Measurements from ENCODE around the gene TBC1D22A. TPM values are rescaled to one million over a fixed set of nuclear protein-coding genes. Genes with fewer than 3 reads are reported as not detected.

Gene TBC1D22A
- total and polyA plus RNA-seq, 2 donors = 11.8 to 25.7 TPM

DNA sequence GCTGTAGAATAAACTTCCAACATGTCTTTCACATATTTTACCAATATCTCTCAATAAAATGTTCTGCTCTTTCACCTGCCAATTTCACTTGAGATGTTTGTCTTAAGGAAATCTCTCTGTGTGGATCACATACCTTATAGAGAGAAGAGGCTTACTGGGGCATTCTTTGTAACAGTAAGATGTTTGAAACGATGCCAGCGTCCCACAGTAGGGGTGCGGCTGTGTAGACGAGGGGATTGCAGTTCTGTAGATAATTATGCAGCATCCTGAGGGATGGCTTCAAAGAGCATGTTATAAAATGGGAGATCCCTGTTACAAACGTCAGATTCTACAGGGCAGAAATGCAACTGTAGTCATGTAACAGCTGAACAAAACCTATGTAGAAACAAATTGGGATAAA lies 200.0 kb downstream of the TBC1D22A start:
- H3K4me1 ChIP-seq (ENCODE audit: control insufficient read depth in 2 of 2, insufficient read depth in 2 of 2, low read length in 2 of 2) = peaks cover 15 to 30% of the 10 kb centered on the region in 2 donors
- 87% methylated on average over 5 of the region's 5 CpGs for WGBS
- no peaks in the 10 kb centered on the region for H3K9me3 ChIP-seq (ENCODE audit: control insufficient read depth in 2 of 2, insufficient read depth in 1 of 2, low read length in 1 of 2)
- no peak overlapping the region for H3K4me3 ChIP-seq (ENCODE audit: low read length in 2 of 2)
- no peak for DNase-seq (ENCODE audit: low read depth in 6 of 9, low spot score in 9 of 9)
- no peaks in the 10 kb centered on the region for H3K36me3 ChIP-seq (ENCODE audit: control insufficient read depth in 2 of 2, insufficient read depth in 2 of 2, low read length in 1 of 2)
- no peak overlapping the region for H3K27ac ChIP-seq (ENCODE audit: low read depth in 1 of 2, low read length in 1 of 2)
- no peaks in the 10 kb centered on the region for H3K27me3 ChIP-seq (ENCODE audit: control insufficient read depth in 2 of 2, insufficient read depth in 1 of 2, low read length in 1 of 2)

DNA sequence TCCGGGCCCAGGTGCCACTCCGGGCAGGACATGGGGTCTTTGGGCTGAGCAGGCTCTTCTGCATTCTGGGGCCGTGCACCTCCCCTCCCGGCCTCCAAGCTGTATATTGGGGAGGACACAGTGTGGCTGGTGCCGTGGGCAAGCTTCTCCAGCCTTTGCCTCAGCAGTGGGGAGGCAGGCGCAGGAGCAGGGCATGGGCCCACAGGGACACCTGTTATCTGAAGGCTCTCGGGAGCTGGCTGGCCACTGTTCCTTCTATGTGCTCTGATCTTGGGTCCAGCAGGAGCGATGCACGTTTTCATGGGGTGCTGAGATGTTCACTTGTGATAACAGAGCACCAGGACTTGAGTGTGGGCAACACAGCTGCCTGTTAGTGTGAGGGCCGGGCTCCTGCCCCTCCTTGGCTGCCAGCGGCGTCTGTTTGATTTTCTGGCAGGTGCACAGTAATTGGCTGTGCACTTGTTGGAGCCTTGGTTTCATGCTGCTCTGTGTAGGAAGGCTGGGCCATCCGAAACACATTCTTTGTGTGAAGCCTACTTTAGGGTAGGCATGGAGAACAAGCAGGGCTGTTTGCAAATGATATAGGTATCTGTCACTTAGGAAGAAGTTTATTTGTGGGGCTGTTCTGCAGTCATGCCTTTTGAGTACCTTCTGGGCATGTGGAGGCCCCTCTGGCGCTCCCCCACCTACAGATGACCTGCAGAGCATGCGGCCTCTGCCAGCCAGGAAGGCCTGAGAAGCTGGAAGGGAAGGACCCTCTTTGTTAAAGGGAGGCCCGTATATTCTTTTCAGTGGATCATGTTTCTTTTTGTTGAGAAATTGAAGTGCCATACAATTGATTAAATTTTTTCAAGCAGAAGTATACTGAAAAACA lies 201.5 kb downstream of the TBC1D22A start:
- Histone ChIP-seq H3K27me3 (ENCODE audit: control insufficient read depth in 2 of 2, insufficient read depth in 1 of 2, low read length in 1 of 2) (no peaks in the 10 kb centered on the region), H3K4me3 (ENCODE audit: low read length in 2 of 2) (no peak overlapping the region), H3K4me1 (ENCODE audit: control insufficient read depth in 2 of 2, insufficient read depth in 2 of 2, low read length in 2 of 2) (peaks cover 15 to 29% of the 10 kb centered on the region in 2 donors), H3K36me3 (ENCODE audit: control insufficient read depth in 2 of 2, insufficient read depth in 2 of 2, low read length in 1 of 2) (no peaks in the 10 kb centered on the region), H3K9me3 (ENCODE audit: control insufficient read depth in 2 of 2, insufficient read depth in 1 of 2, low read length in 1 of 2) (no peaks in the 10 kb centered on the region), H3K27ac (ENCODE audit: low read depth in 1 of 2, low read length in 1 of 2) (peak overlapping the region in 1 of 2 donors; percentile 37)
- 64% methylated on average over 16 of the region's 16 CpGs for WGBS
- peak in 6 of 9 donors; percentile 29 to 76 (median 42) for DNase-seq (ENCODE audit: low read depth in 6 of 9, low spot score in 9 of 9)

DNA sequence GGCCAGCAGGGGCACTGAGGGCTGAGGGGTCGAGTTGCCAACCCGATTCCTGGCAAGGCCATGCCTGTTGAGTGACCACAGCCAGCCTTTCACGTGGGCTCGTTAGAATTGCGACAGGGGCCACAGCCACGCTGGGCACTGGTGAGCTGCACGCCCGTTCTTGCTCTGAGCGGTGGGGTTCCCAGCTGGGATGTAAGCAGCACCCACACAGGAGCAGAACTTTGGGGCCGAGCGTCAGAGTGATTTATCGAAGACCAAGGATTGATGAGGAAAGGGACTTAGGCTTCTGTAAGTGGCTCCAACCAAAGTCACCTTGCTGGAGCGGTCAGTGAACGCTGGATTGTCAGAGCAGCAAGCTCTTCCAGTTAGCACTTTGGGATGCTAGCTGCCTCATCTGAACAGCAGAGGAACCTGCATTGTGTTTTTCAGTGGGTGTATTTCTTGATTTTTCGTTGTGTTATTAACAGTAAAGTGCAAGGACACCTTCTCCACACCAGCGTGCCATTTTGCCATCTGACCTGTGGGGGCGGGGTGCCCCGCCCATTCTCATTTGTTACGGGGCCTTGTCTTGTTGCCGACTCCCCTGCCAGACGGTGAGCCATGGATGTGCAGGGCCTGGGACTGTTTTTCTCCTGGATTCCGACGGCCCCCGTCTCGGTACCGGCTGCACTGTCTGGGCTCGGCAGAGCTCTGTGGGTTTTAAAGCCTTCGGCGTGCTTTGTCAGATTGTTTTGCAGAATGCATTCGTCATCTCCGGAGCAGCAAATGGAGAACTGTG lies 202.5 kb downstream of the TBC1D22A start:
- H3K4me1 ChIP-seq (ENCODE audit: control insufficient read depth in 2 of 2, insufficient read depth in 2 of 2, low read length in 2 of 2) = peaks cover 15 to 29% of the 10 kb centered on the region in 2 donors
- no peaks in the 10 kb centered on the region for H3K27me3 ChIP-seq (ENCODE audit: control insufficient read depth in 2 of 2, insufficient read depth in 1 of 2, low read length in 1 of 2)
- DNase-seq (ENCODE audit: low read depth in 6 of 9, low spot score in 9 of 9) = no peak
- no peaks in the 10 kb centered on the region for H3K9me3 ChIP-seq (ENCODE audit: control insufficient read depth in 2 of 2, insufficient read depth in 1 of 2, low read length in 1 of 2)
- H3K4me3 ChIP-seq (ENCODE audit: low read length in 2 of 2) = no peak overlapping the region
- H3K36me3 ChIP-seq (ENCODE audit: control insufficient read depth in 2 of 2, insufficient read depth in 2 of 2, low read length in 1 of 2) = no peaks in the 10 kb centered on the region
- H3K27ac ChIP-seq (ENCODE audit: low read depth in 1 of 2, low read length in 1 of 2) = no peak overlapping the region
- WGBS = 96% methylated on average over 31 of the region's 31 CpGs

DNA sequence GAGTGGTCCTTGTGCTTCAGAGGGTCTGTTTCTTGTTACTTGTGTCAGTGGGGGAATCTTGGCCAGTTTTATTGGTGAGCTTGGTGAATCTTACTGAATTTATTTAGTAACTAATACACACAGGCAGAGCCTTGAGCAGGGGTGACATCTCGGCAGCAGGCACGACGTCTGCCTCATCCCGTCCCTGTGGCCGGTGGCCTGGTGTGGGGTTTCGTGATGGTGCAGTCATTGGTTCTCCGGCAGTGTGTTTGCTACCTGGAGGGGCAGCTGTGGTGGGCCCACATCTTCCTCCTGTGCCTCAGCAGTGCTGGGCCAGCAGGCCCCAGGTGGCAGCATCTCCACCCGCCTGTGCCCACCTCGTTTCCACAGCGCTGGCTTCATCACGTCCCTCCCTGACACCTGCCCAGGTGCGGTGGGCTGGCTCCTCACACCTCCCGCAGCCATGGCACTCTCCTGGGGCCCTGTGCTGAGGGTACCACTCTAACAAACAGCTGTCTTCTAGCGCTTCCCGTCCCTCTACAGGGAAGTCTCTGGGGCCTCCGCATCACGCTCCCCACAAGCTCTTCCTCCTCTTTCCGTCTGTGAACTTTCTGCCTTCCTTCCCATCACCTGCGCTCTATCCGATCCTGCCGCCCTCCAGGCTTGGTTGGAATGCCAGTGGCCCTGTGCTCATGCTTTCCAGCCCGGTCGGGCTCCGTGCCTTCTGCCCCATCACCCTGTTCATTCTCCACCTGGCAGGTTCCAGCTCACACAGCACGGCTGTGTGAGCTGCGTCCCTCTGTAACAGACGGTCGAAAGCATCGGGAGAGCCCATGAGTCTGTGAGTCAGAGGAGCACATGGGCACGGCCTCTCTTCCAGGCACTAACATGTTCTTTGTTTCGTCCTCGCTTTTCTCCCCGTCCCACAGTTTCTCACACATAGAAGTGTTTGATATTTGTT lies 203.4 kb downstream of the TBC1D22A start:
- no peak overlapping the region for H3K27ac ChIP-seq (ENCODE audit: low read depth in 1 of 2, low read length in 1 of 2)

GRCh38 chr22:46966495-46966845 lies 204.0 kb downstream of the TBC1D22A start:
- 97% methylated on average over 4 of the region's 4 CpGs for WGBS
- H3K27ac ChIP-seq (ENCODE audit: low read depth in 1 of 2, low read length in 1 of 2) = no peak overlapping the region
- H3K4me1 ChIP-seq (ENCODE audit: control insufficient read depth in 2 of 2, insufficient read depth in 2 of 2, low read length in 2 of 2) = peaks cover 15 to 32% of the 10 kb centered on the region in 2 donors
- no peaks in the 10 kb centered on the region for H3K9me3 ChIP-seq (ENCODE audit: control insufficient read depth in 2 of 2, insufficient read depth in 1 of 2, low read length in 1 of 2)
- no peaks in the 10 kb centered on the region for H3K27me3 ChIP-seq (ENCODE audit: control insufficient read depth in 2 of 2, insufficient read depth in 1 of 2, low read length in 1 of 2)
- DNase-seq (ENCODE audit: low read depth in 6 of 9, low spot score in 9 of 9) = no peak
- H3K4me3 ChIP-seq (ENCODE audit: low read length in 2 of 2) = no peak overlapping the region
- H3K36me3 ChIP-seq (ENCODE audit: control insufficient read depth in 2 of 2, insufficient read depth in 2 of 2, low read length in 1 of 2) = no peaks in the 10 kb centered on the region

More for the DNA sequence above, 203.4 kb downstream of the TBC1D22A start:
- H3K9me3 ChIP-seq (ENCODE audit: control insufficient read depth in 2 of 2, insufficient read depth in 1 of 2, low read length in 1 of 2) = no peaks in the 10 kb centered on the region
- H3K36me3 ChIP-seq (ENCODE audit: control insufficient read depth in 2 of 2, insufficient read depth in 2 of 2, low read length in 1 of 2) = no peaks in the 10 kb centered on the region
- H3K4me1 ChIP-seq (ENCODE audit: control insufficient read depth in 2 of 2, insufficient read depth in 2 of 2, low read length in 2 of 2) = peaks cover 15 to 31% of the 10 kb centered on the region in 2 donors
- no peak overlapping the region for H3K4me3 ChIP-seq (ENCODE audit: low read length in 2 of 2)
- whole genome bisulfite sequencing = 95% methylated on average over 33 of the region's 33 CpGs
- no peak for DNase-seq (ENCODE audit: low read depth in 6 of 9, low spot score in 9 of 9)
- H3K27me3 ChIP-seq (ENCODE audit: control insufficient read depth in 2 of 2, insufficient read depth in 1 of 2, low read length in 1 of 2) = no peaks in the 10 kb centered on the region

- 98% methylated on average over 16 of the region's 16 CpGs for WGBS
- DNase-seq (ENCODE audit: low read depth in 6 of 9, low spot score in 9 of 9) = no peak
- Histone ChIP-seq H3K36me3 (ENCODE audit: control insufficient read depth in 2 of 2, insufficient read depth in 2 of 2, low read length in 1 of 2) (no peaks in the 10 kb centered on the region), H3K27me3 (ENCODE audit: control insufficient read depth in 2 of 2, insufficient read depth in 1 of 2, low read length in 1 of 2) (no peaks in the 10 kb centered on the region), H3K4me1 (ENCODE audit: control insufficient read depth in 2 of 2, insufficient read depth in 2 of 2, low read length in 2 of 2) (peaks cover 11 to 32% of the 10 kb centered on the region in 2 donors), H3K9me3 (ENCODE audit: control insufficient read depth in 2 of 2, insufficient read depth in 1 of 2, low read length in 1 of 2) (no peaks in the 10 kb centered on the region), H3K4me3 (ENCODE audit: low read length in 2 of 2) (no peak overlapping the region), H3K27ac (ENCODE audit: low read depth in 1 of 2, low read length in 1 of 2) (no peak overlapping the region)
Measured at GRCh38 chr22:46966846-46967245, 204.4 kb downstream of the TBC1D22A start.

DNA sequence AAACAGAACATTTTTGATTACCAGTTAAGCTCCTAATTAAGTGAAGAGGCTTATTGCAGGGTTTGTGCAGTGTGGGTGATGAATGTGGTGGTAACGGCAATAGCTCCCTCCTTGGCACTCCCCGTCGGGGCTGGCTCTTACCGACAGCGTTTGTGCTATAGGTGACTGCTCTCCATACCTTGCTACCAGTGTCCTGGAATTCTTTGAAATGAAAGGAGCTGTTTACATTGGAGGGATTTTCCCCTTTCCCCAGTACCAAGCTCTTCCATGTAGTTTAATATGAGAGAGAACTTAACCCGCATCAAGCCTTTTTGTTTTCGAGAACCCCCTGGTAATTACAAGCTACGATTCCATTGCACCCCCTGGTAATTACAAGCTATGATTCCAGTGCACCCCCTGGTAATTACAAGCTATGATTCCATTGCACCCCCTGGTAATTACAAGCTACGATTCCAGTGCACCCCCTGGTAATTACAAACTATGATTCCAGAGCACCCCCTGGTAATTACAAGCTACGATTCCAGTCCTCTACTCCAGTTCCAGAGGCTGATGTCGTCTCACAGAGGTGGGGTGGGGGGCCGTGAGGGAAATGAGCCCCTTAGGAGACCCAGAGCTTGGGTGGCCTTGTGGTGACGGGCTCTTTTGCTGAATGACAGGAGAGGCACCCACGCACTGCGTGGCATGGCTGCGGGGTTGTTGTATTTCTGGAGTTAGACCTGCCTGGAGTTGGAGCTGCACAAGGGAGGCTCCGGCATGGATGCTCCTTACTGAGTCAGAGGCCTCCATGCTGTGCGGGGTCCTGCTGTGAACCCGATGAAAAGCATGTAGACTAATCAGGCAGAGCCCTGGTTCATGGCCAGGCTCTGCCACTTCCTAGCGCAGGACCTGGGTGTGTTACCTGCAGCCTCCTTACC lies 205.3 kb downstream of the TBC1D22A start:
- no peak overlapping the region for H3K27ac ChIP-seq (ENCODE audit: low read depth in 1 of 2, low read length in 1 of 2)
- no peaks in the 10 kb centered on the region for H3K36me3 ChIP-seq (ENCODE audit: control insufficient read depth in 2 of 2, insufficient read depth in 2 of 2, low read length in 1 of 2)
- no peak for DNase-seq (ENCODE audit: low read depth in 6 of 9, low spot score in 9 of 9)
- peaks cover 10 to 33% of the 10 kb centered on the region in 2 donors for H3K4me1 ChIP-seq (ENCODE audit: control insufficient read depth in 2 of 2, insufficient read depth in 2 of 2, low read length in 2 of 2)
- H3K9me3 ChIP-seq (ENCODE audit: control insufficient read depth in 2 of 2, insufficient read depth in 1 of 2, low read length in 1 of 2) = no peaks in the 10 kb centered on the region
- 98% methylated on average over 20 of the region's 20 CpGs for WGBS
- H3K4me3 ChIP-seq (ENCODE audit: low read length in 2 of 2) = no peak overlapping the region
- H3K27me3 ChIP-seq (ENCODE audit: control insufficient read depth in 2 of 2, insufficient read depth in 1 of 2, low read length in 1 of 2) = no peaks in the 10 kb centered on the region

DNA sequence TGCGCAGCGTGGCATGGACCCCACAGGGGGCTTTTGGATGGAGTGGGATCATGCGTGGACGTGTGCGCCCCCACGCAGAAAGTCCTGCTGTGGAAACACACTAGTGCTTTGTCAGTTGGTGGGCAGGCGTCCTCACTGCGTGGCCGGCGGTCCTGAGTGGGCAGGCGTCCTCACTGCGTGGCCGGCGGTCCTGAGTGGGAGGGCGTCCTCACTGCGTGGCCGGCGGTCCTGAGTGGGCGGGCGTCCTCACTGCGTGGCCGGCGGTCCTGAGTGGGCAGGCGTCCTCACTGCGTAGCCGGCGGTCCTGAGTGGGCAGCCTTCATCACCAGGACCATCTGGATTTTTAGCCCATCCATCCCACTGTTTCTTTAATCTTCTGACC lies 205.9 kb downstream of the TBC1D22A start:
- no peak overlapping the region for H3K27ac ChIP-seq (ENCODE audit: low read depth in 1 of 2, low read length in 1 of 2)
- H3K27me3 ChIP-seq (ENCODE audit: control insufficient read depth in 2 of 2, insufficient read depth in 1 of 2, low read length in 1 of 2) = no peaks in the 10 kb centered on the region
- 99% methylated on average over 27 of the region's 27 CpGs for WGBS
- H3K4me1 ChIP-seq (ENCODE audit: control insufficient read depth in 2 of 2, insufficient read depth in 2 of 2, low read length in 2 of 2) = peaks cover 10 to 30% of the 10 kb centered on the region in 2 donors
- H3K4me3 ChIP-seq (ENCODE audit: low read length in 2 of 2) = no peak overlapping the region
- no peaks in the 10 kb centered on the region for H3K36me3 ChIP-seq (ENCODE audit: control insufficient read depth in 2 of 2, insufficient read depth in 2 of 2, low read length in 1 of 2)
- no peaks in the 10 kb centered on the region for H3K9me3 ChIP-seq (ENCODE audit: control insufficient read depth in 2 of 2, insufficient read depth in 1 of 2, low read length in 1 of 2)
- no peak for DNase-seq (ENCODE audit: low read depth in 6 of 9, low spot score in 9 of 9)
